NCI-H128 (cell line): ENCODE data around the gene CNTNAP4.

Experiments
- DNase-seq: peaks from one replicate; lab custom pipeline; 2025; ENCODE audit not compliant: unreplicated experiment; lab: John Stamatoyannopoulos, UW

CNTNAP4 gene

GRCh38 chr16:76303637-76304314 is 26.6 kb downstream of the CNTNAP4 start:
- DNase-seq = no peak

GRCh38 chr16:76309639-76310335 is 32.6 kb downstream of the CNTNAP4 start:
- DNase-seq = no peak

GRCh38 chr16:76311260-76311659 is 34.1 kb downstream of the CNTNAP4 start:
- no peak for DNase-seq

- no peak for DNase-seq
These were observed 41.4 kb downstream of the CNTNAP4 start for GRCh38 chr16:76318565-76318964.

GRCh38 chr16:76329106-76329505 is 51.9 kb downstream of the CNTNAP4 start:
- DNase-seq = no peak

- no peak for DNase-seq
These were observed 58.2 kb downstream of the CNTNAP4 start for GRCh38 chr16:76335180-76335974.

GRCh38 chr16:76336112-76336511 is 58.9 kb downstream of the CNTNAP4 start:
- DNase-seq = no peak

GRCh38 chr16:76338472-76338871 is 61.3 kb downstream of the CNTNAP4 start:
- DNase-seq = no peak

GRCh38 chr16:76343769-76344168 is 66.6 kb downstream of the CNTNAP4 start:
- no peak for DNase-seq

GRCh38 chr16:76345163-76345661 is 68.0 kb downstream of the CNTNAP4 start:
- DNase-seq = no peak

GRCh38 chr16:76346210-76346609 is 69.0 kb downstream of the CNTNAP4 start:
- DNase-seq = no peak

- DNase-seq = no peak
These were observed 74.2 kb downstream of the CNTNAP4 start for GRCh38 chr16:76351441-76351840.

GRCh38 chr16:76360404-76360803 is 83.2 kb downstream of the CNTNAP4 start:
- no peak for DNase-seq

- no peak for DNase-seq
These were observed 93.1 kb downstream of the CNTNAP4 start for GRCh38 chr16:76370344-76370743.

GRCh38 chr16:76371441-76371840 is 94.2 kb downstream of the CNTNAP4 start:
- DNase-seq = no peak

- DNase-seq = no peak
These were observed 96.8 kb downstream of the CNTNAP4 start for GRCh38 chr16:76373998-76374397.

- no peak for DNase-seq
These were observed 99.8 kb downstream of the CNTNAP4 start for GRCh38 chr16:76376988-76377387.

- DNase-seq = no peak
These were observed 100.8 kb downstream of the CNTNAP4 start for GRCh38 chr16:76378020-76378419.

GRCh38 chr16:76381096-76381495 is 103.9 kb downstream of the CNTNAP4 start:
- DNase-seq = no peak

GRCh38 chr16:76385601-76386230 is 108.5 kb downstream of the CNTNAP4 start:
- no peak for DNase-seq

GRCh38 chr16:76386784-76387183 is 109.6 kb downstream of the CNTNAP4 start:
- no peak for DNase-seq
